Measurements from ENCODE around the gene SH3D19.
"Not testable (repeated sequence)": the region's sequence is repeated elsewhere in the genome, so short reads cannot be mapped to it uniquely, and the experiment has no call there.

SH3D19 gene

DNA sequence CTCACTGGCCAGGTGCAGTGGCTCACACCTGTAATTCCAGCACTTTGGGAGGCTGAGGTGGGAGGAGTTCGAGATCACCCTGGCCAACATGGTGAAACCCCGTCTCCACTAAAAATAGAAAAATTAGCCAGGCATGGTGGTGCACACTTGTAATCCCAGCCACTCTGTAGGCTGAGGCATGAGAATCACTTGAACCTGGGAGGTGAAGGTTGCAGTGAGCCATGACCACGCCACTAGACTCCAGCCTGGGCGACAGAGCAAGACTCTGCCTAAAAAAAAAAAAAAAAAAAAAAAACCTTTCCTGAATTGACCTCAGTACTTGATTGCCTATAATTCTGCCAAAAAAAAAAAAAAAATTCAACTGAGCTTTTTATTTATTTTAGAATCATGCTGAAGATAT lies 3.2 kb downstream of the SH3D19 start:
- FAIRE-seq = not testable (repeated sequence)

DNA sequence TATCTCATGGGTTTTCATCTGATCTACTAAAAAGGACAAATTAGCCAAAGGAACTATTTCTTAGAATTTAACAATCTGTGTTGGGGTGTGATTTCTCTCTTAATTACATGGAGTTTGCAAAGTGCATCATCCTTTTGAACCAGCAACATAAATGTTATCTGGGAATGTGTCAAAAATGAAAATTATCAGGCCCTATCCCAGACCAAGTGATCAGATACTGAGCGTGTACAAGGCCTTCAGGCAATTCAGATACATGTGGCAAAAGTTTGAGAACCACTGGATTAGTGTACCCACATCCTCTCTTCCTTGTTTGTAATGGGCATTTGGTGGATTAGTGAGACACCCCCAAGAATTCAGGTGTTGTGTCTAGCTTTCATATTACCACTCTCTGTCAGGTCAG lies 3.8 kb downstream of the SH3D19 start:
- FAIRE-seq = no peak

DNA sequence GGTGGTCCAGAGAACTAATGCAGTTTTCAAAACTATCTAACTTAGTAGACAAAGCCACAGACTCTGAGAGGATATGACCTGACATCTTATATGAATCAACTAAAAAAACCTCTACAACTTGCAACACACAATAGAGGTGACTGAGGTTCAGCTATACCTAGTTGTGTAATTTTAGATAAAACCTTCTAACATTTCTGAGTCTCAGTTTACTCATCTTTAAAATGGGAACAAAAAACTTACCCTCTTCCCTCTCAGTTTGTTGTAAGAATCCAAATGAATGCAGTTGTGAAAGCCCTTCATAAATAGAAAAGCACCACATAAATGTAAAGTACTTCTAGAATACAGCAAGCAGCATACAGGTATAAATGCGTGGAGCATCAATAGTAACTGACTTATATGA lies 5.9 kb downstream of the SH3D19 start:
- no peak for FAIRE-seq

DNA sequence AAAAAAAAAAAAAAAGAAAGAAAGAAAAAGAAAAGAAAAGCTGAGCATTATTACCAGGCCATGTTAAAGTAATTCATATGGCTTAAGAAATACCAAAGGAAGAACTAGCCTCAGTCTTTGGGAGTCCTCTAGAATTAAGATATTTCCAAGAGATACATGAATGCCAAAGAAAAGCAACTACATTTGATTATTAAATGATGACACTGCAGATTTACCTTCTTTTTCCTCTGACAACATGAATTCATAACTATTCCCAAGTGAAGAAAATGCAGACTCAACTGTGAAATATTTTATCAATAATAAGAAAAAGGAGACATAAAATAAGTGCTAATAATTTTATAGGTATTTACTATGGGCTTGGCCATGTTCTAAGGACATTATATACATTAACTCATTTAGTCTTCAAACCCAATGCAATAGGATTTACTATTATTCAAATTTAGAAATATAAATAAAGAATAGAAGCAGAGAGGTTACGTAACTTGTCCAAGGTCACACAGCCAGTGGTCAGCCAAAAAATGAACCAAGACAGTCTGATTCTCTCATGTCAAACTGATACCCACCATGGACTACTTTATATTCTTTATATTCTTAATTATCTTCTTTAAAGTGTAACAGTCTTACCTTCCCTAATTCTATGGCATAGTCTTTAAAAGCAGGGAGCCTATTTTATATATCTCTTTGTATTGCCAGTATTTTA lies 6.9 kb downstream of the SH3D19 start:
- peak; percentile 45 for FAIRE-seq

- no peak for FAIRE-seq
Measured at GRCh38 chr4:151316645-151317044, 8.8 kb downstream of the SH3D19 start.

GRCh38 chr4:151315212-151315886 lies 10.1 kb downstream of the SH3D19 start:
- no peak for FAIRE-seq

DNA sequence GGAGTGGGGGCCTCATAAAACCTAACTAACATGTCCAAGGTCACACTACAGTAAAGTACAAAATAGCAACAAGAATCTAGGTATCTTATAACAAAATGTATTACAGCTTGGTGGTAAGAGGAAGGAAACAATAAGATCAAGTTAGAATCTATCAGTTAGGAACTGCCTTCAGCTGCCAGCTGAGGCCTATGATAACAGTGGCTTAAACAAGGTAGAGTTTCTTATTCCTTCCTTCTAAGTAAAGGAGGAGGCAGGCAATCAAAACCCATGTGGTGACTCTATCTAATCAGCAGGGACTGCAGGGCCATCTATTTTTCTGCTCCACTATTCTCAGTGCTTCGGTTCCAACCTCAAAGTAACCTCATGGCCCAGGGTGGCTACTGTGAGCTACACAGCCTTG lies 10.9 kb downstream of the SH3D19 start:
- no peak for FAIRE-seq

- no peak for FAIRE-seq
Measured at GRCh38 chr4:151314010-151314355, 11.4 kb downstream of the SH3D19 start.

DNA sequence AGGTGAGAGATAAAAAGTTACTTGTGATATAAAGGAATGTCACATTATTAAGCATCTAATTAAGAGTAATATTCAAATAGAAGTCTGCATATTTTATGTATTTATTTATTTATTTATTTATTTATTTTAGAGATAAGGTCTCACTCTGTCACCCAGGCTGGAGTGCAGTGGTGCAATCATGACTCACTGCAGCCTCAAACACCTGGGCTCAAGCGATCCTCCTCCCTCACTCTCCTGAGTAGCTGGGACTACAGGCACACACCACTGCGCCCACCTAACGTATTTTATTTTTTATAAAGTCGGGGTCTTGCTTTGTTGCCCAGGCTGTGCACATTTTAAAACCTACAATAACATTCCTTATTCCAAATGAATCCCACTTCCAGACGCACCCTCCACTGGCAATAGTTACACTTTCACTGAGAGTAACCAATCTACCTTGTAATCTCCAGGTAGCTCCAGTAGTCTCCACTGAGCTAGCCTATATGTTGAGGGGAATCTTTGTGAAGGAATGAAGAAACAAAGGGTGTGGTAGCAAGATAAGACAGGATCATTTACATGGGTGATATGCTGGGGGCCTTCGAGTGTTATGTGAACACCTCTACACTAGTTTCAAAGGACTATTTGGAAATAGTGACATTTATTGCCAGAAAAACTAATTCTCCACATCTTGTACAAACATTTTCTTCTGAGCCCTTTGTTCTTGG lies 11.9 kb downstream of the SH3D19 start:
- FAIRE-seq = no peak

DNA sequence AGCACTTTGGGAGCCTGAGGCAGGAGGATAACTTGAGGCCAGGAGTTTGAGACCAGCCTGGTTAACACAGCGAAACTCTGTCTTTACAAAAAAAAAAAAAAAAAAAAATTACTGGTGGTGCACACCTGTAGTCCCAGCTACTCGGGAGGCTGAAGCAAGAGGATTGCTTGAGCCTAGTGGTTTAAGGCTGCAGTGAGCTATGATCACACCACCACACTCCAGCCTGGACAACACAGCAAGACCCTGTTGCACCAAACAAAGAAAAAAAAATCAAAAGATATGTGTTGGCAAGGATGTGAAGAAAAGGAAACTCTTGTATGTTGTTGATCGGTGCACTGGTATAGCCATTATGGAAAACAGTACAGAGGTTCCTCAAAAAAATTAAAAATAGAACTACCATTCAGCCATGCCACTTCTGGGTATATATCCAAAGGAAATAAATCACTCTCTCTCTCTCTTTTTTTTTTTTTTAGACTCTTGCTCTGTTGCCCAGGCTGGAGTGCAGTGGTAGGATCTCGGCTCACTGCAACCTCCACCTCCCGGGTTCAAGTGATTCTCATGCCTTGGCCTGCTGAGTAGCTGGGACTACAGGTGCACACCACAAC lies 15.2 kb downstream of the SH3D19 start:
- no peak for FAIRE-seq

GRCh38 chr4:151304755-151305154 lies 20.6 kb downstream of the SH3D19 start:
- no peak for FAIRE-seq

- no peak for FAIRE-seq
Measured at GRCh38 chr4:151304226-151304625, 21.2 kb downstream of the SH3D19 start.

DNA sequence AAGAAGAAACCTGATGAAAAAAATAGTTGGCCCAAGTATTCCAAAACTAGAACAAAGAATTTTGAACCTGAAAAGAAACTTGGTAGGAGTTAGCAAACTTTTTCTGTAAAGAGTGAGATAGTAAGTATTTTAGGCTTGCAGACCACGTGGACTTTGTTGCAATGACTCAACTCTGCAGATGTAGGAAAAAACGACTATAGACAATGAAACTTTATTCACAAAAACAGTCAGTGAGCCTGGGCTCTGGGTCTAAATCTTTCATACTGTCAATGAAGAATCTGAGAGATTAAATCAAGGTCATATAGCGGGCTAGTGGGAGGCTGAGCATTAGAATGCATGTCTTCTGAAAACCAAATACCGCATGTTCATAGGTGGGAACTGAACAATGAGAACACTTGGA lies 23.0 kb downstream of the SH3D19 start:
- no peak for FAIRE-seq

DNA sequence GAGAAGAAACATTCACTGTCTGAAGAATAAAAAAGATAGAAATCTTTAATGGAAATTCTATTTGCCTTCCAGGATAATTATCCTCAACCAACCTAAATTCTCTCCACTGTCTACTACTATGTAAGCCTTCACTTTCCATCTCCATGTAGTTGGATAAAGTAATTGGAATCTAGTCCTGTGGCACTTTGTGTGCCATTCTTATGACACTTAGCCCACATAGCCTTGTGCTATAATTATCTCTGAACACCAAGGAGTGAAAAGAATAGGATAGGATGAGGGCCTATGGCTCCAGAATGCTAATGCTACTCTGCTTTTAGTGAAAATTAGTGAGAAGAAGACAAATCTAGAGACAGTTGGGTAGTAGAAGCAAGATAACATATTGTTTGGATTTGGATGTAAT lies 28.2 kb downstream of the SH3D19 start:
- FAIRE-seq = no peak

- no peak for FAIRE-seq
Measured at GRCh38 chr4:151296227-151296626, 29.2 kb downstream of the SH3D19 start.

GRCh38 chr4:151294833-151295496 lies 30.4 kb downstream of the SH3D19 start:
- FAIRE-seq = no peak

GRCh38 chr4:151292038-151292437 lies 33.4 kb downstream of the SH3D19 start:
- FAIRE-seq = no peak

DNA sequence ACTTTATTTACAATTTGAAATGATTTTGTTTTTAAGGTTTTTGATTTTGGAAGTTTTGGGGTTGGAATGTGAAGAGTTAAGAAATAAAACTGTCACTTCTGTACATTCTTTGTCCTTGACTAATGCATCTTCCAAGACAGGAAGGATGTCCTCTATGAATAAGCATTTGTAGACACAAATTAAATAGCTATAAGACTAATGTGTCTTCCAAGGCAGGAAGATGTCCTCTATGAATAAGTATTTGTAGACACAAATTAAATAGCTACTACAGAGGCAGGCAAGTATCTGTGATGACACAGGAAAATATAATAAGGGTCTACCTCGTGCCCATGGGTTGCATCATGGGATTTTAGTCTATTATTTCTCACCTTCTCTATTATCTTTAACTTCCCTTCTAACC lies 33.9 kb downstream of the SH3D19 start:
- no peak for FAIRE-seq

- FAIRE-seq = no peak
Measured at GRCh38 chr4:151287409-151287808, 38.0 kb downstream of the SH3D19 start.

- no peak for FAIRE-seq
Measured at GRCh38 chr4:151284534-151285245, 40.7 kb downstream of the SH3D19 start.

- no peak for FAIRE-seq
Measured at GRCh38 chr4:151276787-151277562, 48.4 kb downstream of the SH3D19 start, which contains the start of gene PRSS48. Gene PRSS48, plus strand, starts transcription at chr4:151277161. Its CDS starts 12 bp downstream, at chr4:151277173.

- FAIRE-seq = not testable (repeated sequence)
Measured at GRCh38 chr4:151268905-151269304, 56.5 kb downstream of the SH3D19 start.

Data from islet of Langerhans (tissue), 1 donor.